H9 (cell line): ENCODE measurements around the gene AFG1L. TPM values are rescaled to one million over a fixed set of nuclear protein-coding genes. Genes with fewer than 3 reads are reported as not detected.
"Not testable (repeated sequence)": the region's sequence is repeated elsewhere in the genome, so short reads cannot be mapped to it uniquely, and the experiment has no call there.

Experiments
- DNase-seq: peaks from one replicate; pipeline ENCODE4 v3.0.0-alpha.2; 2017
- H2AFZ ChIP-seq: one replicate; pipeline ENCODE4 v1.6.1; 2013; ENCODE audit warnings: mild to moderate bottlenecking, low read length, control low read depth, moderate library complexity
- H2AK5ac ChIP-seq: 2 replicates; pipeline ENCODE4 v1.6.1; 2013; ENCODE audit warnings: low read length, control low read depth, mixed read lengths; ENCODE audit not compliant: insufficient read length
- H2BK120ac ChIP-seq: one replicate; pipeline ENCODE4 v1.6.1; 2013; ENCODE audit warnings: low read depth, mild to moderate bottlenecking, low read length, control low read depth, inconsistent platforms; ENCODE audit not compliant: poor library complexity, severe bottlenecking
- H2BK12ac ChIP-seq: 2 replicates; pipeline ENCODE4 v1.6.1; 2013; ENCODE audit warnings: low read length, control low read depth, mixed read lengths, low read depth; ENCODE audit not compliant: insufficient read length
- H2BK15ac ChIP-seq: 2 replicates; pipeline ENCODE4 v1.6.1; 2013; ENCODE audit warnings: low read depth, low read length, control low read depth
- H2BK20ac ChIP-seq: one replicate; pipeline ENCODE4 v1.6.1; 2013; ENCODE audit warnings: low read depth, mild to moderate bottlenecking, low read length, control low read depth, inconsistent platforms; ENCODE audit not compliant: poor library complexity, severe bottlenecking
- H2BK5ac ChIP-seq: 2 replicates; pipeline ENCODE4 v1.6.1; 2013; ENCODE audit warnings: low read length, control low read depth, mixed read lengths; ENCODE audit not compliant: insufficient read length
- H3K14ac ChIP-seq: 2 replicates; pipeline ENCODE4 v1.6.1; 2013; ENCODE audit warnings: low read length, control low read depth; ENCODE audit not compliant: insufficient read depth
- H3K18ac ChIP-seq: 2 replicates; pipeline ENCODE4 v1.6.1; 2013; ENCODE audit warnings: low read depth, mild to moderate bottlenecking, mixed read lengths, low read length, control low read depth; ENCODE audit not compliant: insufficient read length
- H3K23ac ChIP-seq: 2 replicates; pipeline ENCODE4 v1.6.1; 2013; ENCODE audit warnings: low read length, control low read depth, mixed read lengths, low read depth; ENCODE audit not compliant: insufficient read length
- H3K23me2 ChIP-seq: 2 replicates; pipeline ENCODE4 v1.6.1; 2013; ENCODE audit warnings: low read depth, mild to moderate bottlenecking, mixed read lengths, low read length, control low read depth; ENCODE audit not compliant: insufficient read length, poor library complexity, severe bottlenecking
- H3K27ac ChIP-seq: 2 replicates; pipeline ENCODE4 v1.5.1; 2013; ENCODE audit warnings: low read length, control low read depth, mixed read lengths, low read depth; ENCODE audit not compliant: insufficient read length
- H3K27me3 ChIP-seq: 2 replicates; pipeline ENCODE4 v1.6.1; 2013; ENCODE audit warnings: low read length, control low read depth, inconsistent platforms; ENCODE audit not compliant: insufficient read depth
- H3K4ac ChIP-seq: 2 replicates; pipeline ENCODE4 v1.6.1; 2013; ENCODE audit warnings: low read depth, mild to moderate bottlenecking, control low read depth, inconsistent platforms, low read length, moderate library complexity
- H3K4me1 ChIP-seq: 2 replicates; pipeline ENCODE4 v1.6.1; 2013; ENCODE audit warnings: low read length, control low read depth, inconsistent platforms; ENCODE audit not compliant: insufficient read depth
- H3K4me2 ChIP-seq: 2 replicates; pipeline ENCODE4 v1.6.1; 2013; ENCODE audit warnings: low read length, control low read depth, mixed read lengths; ENCODE audit not compliant: insufficient read length, insufficient read depth
- H3K56ac ChIP-seq: 2 replicates; pipeline ENCODE4 v1.6.1; 2013; ENCODE audit warnings: low read depth, mild to moderate bottlenecking, mixed read lengths, low read length, control low read depth; ENCODE audit not compliant: insufficient read length
- H3K79me1 ChIP-seq: 2 replicates; pipeline ENCODE4 v1.6.1; 2013; ENCODE audit warnings: low read depth, mild to moderate bottlenecking, moderate library complexity, low read length, control low read depth, inconsistent platforms; ENCODE audit not compliant: insufficient read depth, poor library complexity, severe bottlenecking
- H3K79me2 ChIP-seq: 2 replicates; pipeline ENCODE4 v1.6.1; 2013; ENCODE audit warnings: low read length, control low read depth, inconsistent platforms; ENCODE audit not compliant: insufficient read depth
- H3K9ac ChIP-seq: 2 replicates; pipeline ENCODE4 v1.6.1; 2013; ENCODE audit warnings: low read length, control low read depth, mixed read lengths; ENCODE audit not compliant: insufficient read length; ENCODE audit errors: extremely low read depth
- H3K9me3 ChIP-seq: one replicate; pipeline ENCODE4 v1.6.1; 2013; ENCODE audit warnings: low read depth, low read length, inconsistent platforms; ENCODE audit not compliant: control insufficient read depth
- H3T11ph ChIP-seq: one replicate; pipeline ENCODE4 v1.6.1; 2013; ENCODE audit warnings: mild to moderate bottlenecking, low read length, control low read depth, inconsistent platforms
- H4K20me1 ChIP-seq: one replicate; pipeline ENCODE4 v1.6.1; 2013; ENCODE audit not compliant: control insufficient read depth, insufficient read length, insufficient read depth
- H4K5ac ChIP-seq: 2 replicates; pipeline ENCODE4 v1.6.1; 2013; ENCODE audit warnings: low read depth, mild to moderate bottlenecking, mixed read lengths, low read length, control low read depth; ENCODE audit not compliant: insufficient read length
- H4K8ac ChIP-seq: replicated peaks from 2 replicates; pipeline ENCODE4 v1.6.1; 2013; ENCODE audit warnings: low read length, control low read depth, mixed read lengths, low read depth; ENCODE audit not compliant: insufficient read length
- H4K91ac ChIP-seq: 2 replicates; pipeline ENCODE4 v1.6.1; 2013; ENCODE audit warnings: low read depth, mild to moderate bottlenecking, moderate library complexity, mixed read lengths, low read length, control low read depth; ENCODE audit not compliant: insufficient read length
- H3K27ac Mint-ChIP-seq, 3 experiments: 2 replicates in 2 of 3; 3 replicates in 1 of 3; pipeline ENCODE4 v1.8.0; 2020 to 2021; ENCODE audit warnings: mixed read lengths in 3 of 3, mild to moderate bottlenecking in 1 of 3, moderate library complexity in 1 of 3
- H3K27me3 Mint-ChIP-seq: 2 replicates; pipeline ENCODE4 v1.8.0; 2021; ENCODE audit warnings: low read depth, mild to moderate bottlenecking, moderate library complexity, mixed read lengths
- H3K36me3 Mint-ChIP-seq, 3 experiments: 2 replicates in 2 of 3; 3 replicates in 1 of 3; pipeline ENCODE4 v1.8.0; 2020 to 2021; ENCODE audit warnings: low read depth in 3 of 3, mixed read lengths in 3 of 3; ENCODE audit not compliant: insufficient read depth in 1 of 3
- H3K4me1 Mint-ChIP-seq, 2 experiments: 2 replicates each; pipeline ENCODE4 v1.8.0; 2020; ENCODE audit warnings: mixed read lengths in 2 of 2
- H3K4me3 Mint-ChIP-seq, 2 experiments: 2 replicates in 1 of 2; 3 replicates in 1 of 2; pipeline ENCODE4 v1.8.0; 2020 to 2021; ENCODE audit warnings: mild to moderate bottlenecking in 2 of 2, mixed read lengths in 2 of 2, moderate library complexity in 1 of 2
- H3K9me3 Mint-ChIP-seq, 2 experiments: 2 replicates in 1 of 2; 3 replicates in 1 of 2; pipeline ENCODE4 v1.8.0; 2020; ENCODE audit warnings: mild to moderate bottlenecking in 2 of 2, mixed read lengths in 2 of 2, moderate library complexity in 1 of 2
- WGBS: extraction: QIAGEN DNeasy Blood & Tissue Kit; methylation state at CpG from one replicate; pipeline ENCODE4 v1.1.7; 2013; ENCODE audit warnings: missing lambda C conversion rate, low lambda C conversion rate, mixed read lengths; ENCODE audit not compliant: insufficient read length; ENCODE audit errors: extremely low coverage; 5-methylcytosine and 5-hydroxymethylcytosine counted together
- total RNA-seq: library from RNA; stranded (reverse); gene quantifications from 2 replicates; pipeline ENCODE4 v1.2.1, GENCODE V29; 2021
- TF ChIP-seq, protein P1 (sequence below): fragments of 200-600 bp; sonication (generic); conservative IDR thresholded peaks from 3 replicates; pipeline ENCODE4 v1.8.0; 2021; ENCODE audit warnings: antibody characterized with exemption, mild to moderate bottlenecking

Gene AFG1L
- total RNA-seq, 1 experiment from 2014 or later = 4.7 TPM

DNA sequence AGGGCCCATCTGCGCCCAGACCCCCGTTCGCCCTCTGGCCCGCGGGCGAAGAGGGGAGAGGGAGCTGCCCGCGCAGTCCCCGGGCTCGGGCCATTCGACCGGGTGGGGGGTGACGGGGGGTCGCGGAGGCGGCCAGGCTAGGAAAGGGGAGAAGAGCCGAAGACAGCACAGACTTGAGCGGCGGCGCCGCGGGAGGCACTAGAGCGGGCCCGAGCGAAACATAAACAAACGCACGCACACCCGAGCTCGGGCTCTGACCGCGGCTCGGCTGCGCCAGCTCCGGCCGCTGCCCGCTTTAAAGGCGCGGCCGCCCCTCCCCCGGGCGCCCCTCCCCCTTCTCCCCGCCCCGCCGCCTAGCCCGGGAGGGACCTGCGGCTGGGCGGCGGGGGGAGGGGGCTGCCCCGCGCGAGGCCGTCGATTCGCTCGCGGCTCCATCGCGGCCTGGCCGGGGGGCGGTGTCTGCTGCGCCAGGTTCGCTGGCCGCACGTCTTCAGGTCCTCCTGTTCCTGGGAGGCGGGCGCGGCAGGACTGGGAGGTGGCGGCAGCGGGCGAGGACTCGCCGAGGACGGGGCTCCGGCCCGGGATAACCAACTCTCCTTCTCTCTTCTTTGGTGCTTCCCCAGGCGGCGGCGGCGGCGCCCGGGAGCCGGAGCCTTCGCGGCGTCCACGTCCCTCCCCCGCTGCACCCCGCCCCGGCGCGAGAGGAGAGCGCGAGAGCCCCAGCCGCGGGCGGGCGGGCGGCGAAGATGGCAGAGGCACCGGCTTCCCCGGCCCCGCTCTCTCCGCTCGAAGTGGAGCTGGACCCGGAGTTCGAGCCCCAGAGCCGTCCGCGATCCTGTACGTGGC is 265.8 kb downstream of the AFG1L start, which contains the start of gene FOXO3:
Gene FOXO3, plus strand, starts transcription at position 455 of the 846 bp plus-strand sequence. Its CDS starts 292 bp downstream, at position 747.
- TF ChIP-seq, protein P1, sequence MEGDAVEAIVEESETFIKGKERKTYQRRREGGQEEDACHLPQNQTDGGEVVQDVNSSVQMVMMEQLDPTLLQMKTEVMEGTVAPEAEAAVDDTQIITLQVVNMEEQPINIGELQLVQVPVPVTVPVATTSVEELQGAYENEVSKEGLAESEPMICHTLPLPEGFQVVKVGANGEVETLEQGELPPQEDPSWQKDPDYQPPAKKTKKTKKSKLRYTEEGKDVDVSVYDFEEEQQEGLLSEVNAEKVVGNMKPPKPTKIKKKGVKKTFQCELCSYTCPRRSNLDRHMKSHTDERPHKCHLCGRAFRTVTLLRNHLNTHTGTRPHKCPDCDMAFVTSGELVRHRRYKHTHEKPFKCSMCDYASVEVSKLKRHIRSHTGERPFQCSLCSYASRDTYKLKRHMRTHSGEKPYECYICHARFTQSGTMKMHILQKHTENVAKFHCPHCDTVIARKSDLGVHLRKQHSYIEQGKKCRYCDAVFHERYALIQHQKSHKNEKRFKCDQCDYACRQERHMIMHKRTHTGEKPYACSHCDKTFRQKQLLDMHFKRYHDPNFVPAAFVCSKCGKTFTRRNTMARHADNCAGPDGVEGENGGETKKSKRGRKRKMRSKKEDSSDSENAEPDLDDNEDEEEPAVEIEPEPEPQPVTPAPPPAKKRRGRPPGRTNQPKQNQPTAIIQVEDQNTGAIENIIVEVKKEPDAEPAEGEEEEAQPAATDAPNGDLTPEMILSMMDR = no peak
- peak within 1 kb of the TSS; percentile 79 to 95 for H3K4me3 Mint-ChIP-seq
- H3K27me3 Mint-ChIP-seq = peaks cover 58% of the 10 kb centered on the region

DNA sequence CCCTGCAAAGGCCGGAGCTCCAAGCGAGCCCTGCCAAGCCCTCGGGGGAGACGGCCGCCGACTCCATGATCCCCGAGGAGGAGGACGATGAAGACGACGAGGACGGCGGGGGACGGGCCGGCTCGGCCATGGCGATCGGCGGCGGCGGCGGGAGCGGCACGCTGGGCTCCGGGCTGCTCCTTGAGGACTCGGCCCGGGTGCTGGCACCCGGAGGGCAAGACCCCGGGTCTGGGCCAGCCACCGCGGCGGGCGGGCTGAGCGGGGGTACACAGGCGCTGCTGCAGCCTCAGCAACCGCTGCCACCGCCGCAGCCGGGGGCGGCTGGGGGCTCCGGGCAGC is 266.4 kb downstream of the AFG1L start:
- H2BK12ac ChIP-seq, H3K79me1 ChIP-seq, H3K27ac ChIP-seq, H3K79me2 ChIP-seq, H3K9ac ChIP-seq, H2AK5ac ChIP-seq, H3K27ac Mint-ChIP-seq, H2BK5ac ChIP-seq, H4K5ac ChIP-seq, H3K27me3 ChIP-seq, H2BK15ac ChIP-seq, H3K4me1 ChIP-seq, H3K9me3 ChIP-seq, H3K56ac ChIP-seq, H3K36me3 Mint-ChIP-seq, DNase-seq, H2BK120ac ChIP-seq, H3T11ph ChIP-seq, H3K23ac ChIP-seq, H3K14ac ChIP-seq, H3K4ac ChIP-seq, H4K91ac ChIP-seq, H3K9me3 Mint-ChIP-seq, H4K20me1 ChIP-seq, H2AFZ ChIP-seq, H4K8ac ChIP-seq, H2BK20ac ChIP-seq, H3K18ac ChIP-seq: not testable (repeated sequence)
- peaks cover 24% of the 10 kb centered on the region for H3K23me2 ChIP-seq
- H3K27me3 Mint-ChIP-seq = peaks cover 52% of the 10 kb centered on the region
- peak overlapping the region; percentile 77 to 95; a peak in 3 of 5 replicates for H3K4me3 Mint-ChIP-seq
- peaks cover 38 to 43% of the 10 kb centered on the region in 2 experiments for H3K4me1 Mint-ChIP-seq
- no CpG with 5 or more reads among the region's 40 CpGs for WGBS
- peak overlapping the region; percentile 90 for H3K4me2 ChIP-seq

More for the DNA sequence above, 265.8 kb downstream of the AFG1L start, which contains the start of gene FOXO3:
- Histone ChIP-seq H3K9ac (peak within 1 kb of the TSS; percentile 41), H4K8ac (no peak within 1 kb of the TSS), H3T11ph (no peak within 1 kb of the TSS), H2AFZ (no peak within 1 kb of the TSS), H2BK120ac (no peak within 1 kb of the TSS), H2BK5ac (no peak within 1 kb of the TSS), H4K5ac (no peak within 1 kb of the TSS), H3K79me2 (peaks cover 6% of the 10 kb centered on the region; the same call in 1 of the 2 replicates), H3K9me3 (no peaks in the 10 kb centered on the region), H2AK5ac (no peak within 1 kb of the TSS), H3K27me3 (peaks cover 3% of the 10 kb centered on the region; the same call in 1 of the 2 replicates), H4K91ac (no peak within 1 kb of the TSS), H4K20me1 (peaks cover 2% of the 10 kb centered on the region), H3K14ac (peak within 1 kb of the TSS; percentile 74), H3K79me1 (no peaks in the 10 kb centered on the region), H3K4me1 (no peaks in the 10 kb centered on the region), H2BK20ac (no peak within 1 kb of the TSS), H3K4ac (no peak within 1 kb of the TSS), H3K56ac (no peak within 1 kb of the TSS), H3K4me2 (peak within 1 kb of the TSS; percentile 90), H3K23me2 (peaks cover 24% of the 10 kb centered on the region), H3K18ac (peak within 1 kb of the TSS; percentile 23), H3K27ac (no peak within 1 kb of the TSS), H2BK12ac (no peak within 1 kb of the TSS), H2BK15ac (no peak within 1 kb of the TSS), H3K23ac (no peak within 1 kb of the TSS)
- peaks cover 35 to 38% of the 10 kb centered on the region in 2 experiments for H3K4me1 Mint-ChIP-seq
- peak; percentile 94 for DNase-seq
- H3K36me3 Mint-ChIP-seq = peaks cover 0 to 3% (median 0%) of the 10 kb centered on the region in 3 experiments; a peak in 1 of 7 replicates
- no CpG with 5 or more reads among the region's 110 CpGs for WGBS
- peak within 1 kb of the TSS in 1 of 3 experiments; percentile 55; a peak in 1 of 7 replicates for H3K27ac Mint-ChIP-seq
- peaks cover 0 to 2% of the 10 kb centered on the region in 2 experiments; a peak in 3 of 5 replicates for H3K9me3 Mint-ChIP-seq
